HG02840 (cell line): ENCODE results near the gene LCTL.
"Not testable (repeated sequence)": the region's sequence is repeated elsewhere in the genome, so short reads cannot be mapped to it uniquely, and the experiment has no call there.

ENCODE experiments used
- ATAC-seq: cut with Tn5 transposase; IDR thresholded peaks from one replicate; pipeline ENCODE4 v1.9.1; 2021; ENCODE audit warnings: mild to moderate bottlenecking, moderate library complexity, moderate number of reproducible peaks; ENCODE audit not compliant: unreplicated experiment, low FRiP score

The LCTL gene

GRCh38 chr15:66503780-66504562 lies 61.8 kb downstream of the LCTL start:
- no peak for ATAC-seq

GRCh38 chr15:66503041-66503648 lies 62.7 kb downstream of the LCTL start:
- not testable (repeated sequence) for ATAC-seq

DNA sequence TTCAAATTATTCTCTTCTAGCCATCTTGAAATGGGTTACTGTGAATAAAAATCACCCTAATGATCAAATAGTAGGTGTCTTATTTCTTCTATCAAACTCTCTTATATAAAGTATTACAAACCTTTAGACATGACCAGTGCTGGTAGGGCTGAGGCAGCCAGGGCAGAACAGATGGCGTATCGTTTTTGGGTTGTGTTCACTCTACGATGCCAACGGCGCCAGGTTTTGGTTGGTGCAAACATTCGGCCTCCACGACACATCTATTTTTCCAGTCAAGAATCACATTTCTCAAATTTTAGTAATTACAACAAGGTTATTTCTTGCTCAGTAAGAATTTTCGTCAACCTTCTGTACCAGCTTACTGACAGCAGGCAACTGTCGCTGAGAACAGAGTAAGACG lies 63.3 kb downstream of the LCTL start:
- ATAC-seq, result no peak

GRCh38 chr15:66500346-66500745 lies 65.5 kb downstream of the LCTL start:
- not testable (repeated sequence) for ATAC-seq

- no peak for ATAC-seq
Measured at GRCh38 chr15:66498501-66499386, 67.1 kb downstream of the LCTL start.
